Astrocyte (in vitro differentiated cells and primary cell): Measurements from ENCODE around the gene C16orf95. TPM values are rescaled to one million over a fixed set of nuclear protein-coding genes. Genes with fewer than 3 reads are reported as not detected.
"Not testable (repeated sequence)": the region's sequence is repeated elsewhere in the genome, so short reads cannot be mapped to it uniquely, and the experiment has no call there.

ENCODE experiments used
- DNase-seq: peaks from one replicate; pipeline ENCODE4 v3.0.0-alpha.2; 2010; ENCODE audit warnings: low read depth
- FAIRE-seq: peaks from 2 replicates; lab custom pipeline; 2011; peaks lifted over from hg19 to GRCh38; lab: Jason Lieb, UNC
- H2AFZ ChIP-seq: 2 replicates; pipeline ENCODE4 v1.6.0; 2012; ENCODE audit warnings: low read depth, low read length, inconsistent platforms
- H3K27ac ChIP-seq: 2 replicates; pipeline ENCODE4 v1.5.1; 2011; ENCODE audit warnings: low read depth, low read length, inconsistent platforms
- H3K27me3 ChIP-seq: 2 replicates; pipeline ENCODE4 v1.6.0; 2011; ENCODE audit warnings: low read length, inconsistent platforms; ENCODE audit not compliant: insufficient read depth
- H3K36me3 ChIP-seq: 2 replicates; pipeline ENCODE4 v1.5.1; 2011; ENCODE audit warnings: low read length, inconsistent platforms; ENCODE audit not compliant: insufficient read depth
- H3K4me1 ChIP-seq: 2 replicates; pipeline ENCODE4 v1.5.1; 2011; ENCODE audit warnings: low read length, inconsistent platforms; ENCODE audit not compliant: insufficient read depth
- H3K4me2 ChIP-seq: 2 replicates; pipeline ENCODE4 v1.6.0; 2012; ENCODE audit warnings: low read length, inconsistent platforms
- H3K4me3 ChIP-seq: 2 replicates; pipeline ENCODE4 v1.5.1; 2011; ENCODE audit warnings: low read depth, mild to moderate bottlenecking, low read length, inconsistent platforms; ENCODE audit not compliant: insufficient read depth
- H3K79me2 ChIP-seq: 2 replicates; pipeline ENCODE4 v1.6.0; 2012; ENCODE audit warnings: mild to moderate bottlenecking, low read length, inconsistent platforms; ENCODE audit not compliant: insufficient read depth
- H3K9ac ChIP-seq: 2 replicates; pipeline ENCODE4 v1.6.0; 2012; ENCODE audit warnings: mild to moderate bottlenecking, low read length, inconsistent platforms
- H3K9me3 ChIP-seq: 2 replicates; pipeline ENCODE4 v1.5.1; 2012; ENCODE audit warnings: low read depth, mild to moderate bottlenecking, low read length, inconsistent platforms; ENCODE audit not compliant: insufficient read depth
- H4K20me1 ChIP-seq: 2 replicates; pipeline ENCODE4 v1.6.0; 2012; ENCODE audit warnings: low read length, inconsistent platforms; ENCODE audit not compliant: insufficient read depth
- H3K27ac Mint-ChIP-seq: one replicate; pipeline ENCODE4 v1.8.0; 2021; ENCODE audit warnings: mild to moderate bottlenecking, mixed read lengths; ENCODE audit not compliant: unreplicated experiment
- H3K27me3 Mint-ChIP-seq: one replicate; pipeline ENCODE4 v1.8.0; 2021; ENCODE audit warnings: low read depth, mixed read lengths; ENCODE audit not compliant: unreplicated experiment
- H3K36me3 Mint-ChIP-seq: one replicate; pipeline ENCODE4 v1.8.0; 2021; ENCODE audit warnings: low read depth, mixed read lengths; ENCODE audit not compliant: unreplicated experiment
- H3K4me1 Mint-ChIP-seq: one replicate; pipeline ENCODE4 v1.8.0; 2021; ENCODE audit warnings: low read depth, mixed read lengths; ENCODE audit not compliant: unreplicated experiment
- H3K4me3 Mint-ChIP-seq: one replicate; pipeline ENCODE4 v1.8.0; 2021; ENCODE audit warnings: mild to moderate bottlenecking, moderate library complexity, mixed read lengths; ENCODE audit not compliant: unreplicated experiment
- H3K9me3 Mint-ChIP-seq: one replicate; pipeline ENCODE4 v1.8.0; 2021; ENCODE audit warnings: mild to moderate bottlenecking, mixed read lengths; ENCODE audit not compliant: unreplicated experiment
- EZH2 ChIP-seq: IDR thresholded peaks from 2 replicates; pipeline ENCODE4 v1.6.1; 2012; ENCODE audit warnings: mild to moderate bottlenecking, low read length, inconsistent platforms; ENCODE audit not compliant: insufficient read depth
- total RNA-seq: library from RNA; stranded (reverse); gene quantifications from 2 replicates; pipeline ENCODE4 v1.2.1, GENCODE V29; 2021
- TF ChIP-seq, protein P1 (sequence below): IDR thresholded peaks from 2 replicates; pipeline ENCODE4 v1.5.1; 2011; ENCODE audit warnings: low read depth, mild to moderate bottlenecking, inconsistent platforms, low read length, moderate library complexity; ENCODE audit not compliant: insufficient read depth

C16orf95 gene
- total RNA-seq, 1 donor from 2014 or later, result 3.3 TPM

- Histone ChIP-seq H3K27me3 (no peaks in the 10 kb centered on the region), H3K4me3 (no peak overlapping the region), H3K9ac (no peak overlapping the region), H3K36me3 (no peaks in the 10 kb centered on the region), H2AFZ (no peak overlapping the region), H3K79me2 (peaks cover 84% of the 10 kb centered on the region), H4K20me1 (peaks cover 87% of the 10 kb centered on the region), H3K27ac (no peak overlapping the region), H3K9me3 (no peaks in the 10 kb centered on the region), H3K4me1 (no peaks in the 10 kb centered on the region), H3K4me2 (no peak overlapping the region)
- no peaks in the 10 kb centered on the region for H3K27me3 Mint-ChIP-seq
- H3K9me3 Mint-ChIP-seq, result no peaks in the 10 kb centered on the region
- peaks cover 6% of the 10 kb centered on the region for H3K4me1 Mint-ChIP-seq
- peaks cover 6% of the 10 kb centered on the region for H3K36me3 Mint-ChIP-seq
- DNase-seq (no peak), FAIRE-seq (no peak)
- no peak overlapping the region for H3K27ac Mint-ChIP-seq
- TF ChIP-seq, protein P1, sequence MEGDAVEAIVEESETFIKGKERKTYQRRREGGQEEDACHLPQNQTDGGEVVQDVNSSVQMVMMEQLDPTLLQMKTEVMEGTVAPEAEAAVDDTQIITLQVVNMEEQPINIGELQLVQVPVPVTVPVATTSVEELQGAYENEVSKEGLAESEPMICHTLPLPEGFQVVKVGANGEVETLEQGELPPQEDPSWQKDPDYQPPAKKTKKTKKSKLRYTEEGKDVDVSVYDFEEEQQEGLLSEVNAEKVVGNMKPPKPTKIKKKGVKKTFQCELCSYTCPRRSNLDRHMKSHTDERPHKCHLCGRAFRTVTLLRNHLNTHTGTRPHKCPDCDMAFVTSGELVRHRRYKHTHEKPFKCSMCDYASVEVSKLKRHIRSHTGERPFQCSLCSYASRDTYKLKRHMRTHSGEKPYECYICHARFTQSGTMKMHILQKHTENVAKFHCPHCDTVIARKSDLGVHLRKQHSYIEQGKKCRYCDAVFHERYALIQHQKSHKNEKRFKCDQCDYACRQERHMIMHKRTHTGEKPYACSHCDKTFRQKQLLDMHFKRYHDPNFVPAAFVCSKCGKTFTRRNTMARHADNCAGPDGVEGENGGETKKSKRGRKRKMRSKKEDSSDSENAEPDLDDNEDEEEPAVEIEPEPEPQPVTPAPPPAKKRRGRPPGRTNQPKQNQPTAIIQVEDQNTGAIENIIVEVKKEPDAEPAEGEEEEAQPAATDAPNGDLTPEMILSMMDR, result no peak
- no peak for TF ChIP-seq EZH2
- H3K4me3 Mint-ChIP-seq, result no peak overlapping the region
These were observed 49.1 kb upstream of the C16orf95 start for GRCh38 chr16:87366288-87366687.

GRCh38 chr16:87365021-87365713, 48.0 kb upstream of the C16orf95 start:
- TF ChIP-seq, protein P1, result no peak
- TF ChIP-seq EZH2, result no peak
- no peak for FAIRE-seq
- no peak overlapping the region for H2AFZ ChIP-seq
- no peak overlapping the region for H3K4me2 ChIP-seq
- no peaks in the 10 kb centered on the region for H3K4me1 ChIP-seq
- H3K79me2 ChIP-seq, result peaks cover 83% of the 10 kb centered on the region
- Mint-ChIP-seq H3K4me1 (peaks cover 6% of the 10 kb centered on the region), H3K9me3 (no peaks in the 10 kb centered on the region), H3K27ac (no peak overlapping the region), H3K4me3 (no peak overlapping the region), H3K36me3 (peaks cover 11% of the 10 kb centered on the region), H3K27me3 (no peaks in the 10 kb centered on the region)
- H4K20me1 ChIP-seq, result peaks cover 84% of the 10 kb centered on the region
- no peaks in the 10 kb centered on the region for H3K27me3 ChIP-seq
- no peak overlapping the region for H3K9ac ChIP-seq
- peaks cover under 1% of the 10 kb centered on the region for H3K36me3 ChIP-seq
- H3K9me3 ChIP-seq, result no peaks in the 10 kb centered on the region
- no peak overlapping the region for H3K4me3 ChIP-seq
- H3K27ac ChIP-seq, result no peak overlapping the region
- no peak for DNase-seq

GRCh38 chr16:87363771-87364455, 46.7 kb upstream of the C16orf95 start:
- Histone ChIP-seq H3K9me3 (no peaks in the 10 kb centered on the region), H3K79me2 (peaks cover 71% of the 10 kb centered on the region), H3K27ac (no peak overlapping the region), H3K9ac (no peak overlapping the region), H3K4me1 (no peaks in the 10 kb centered on the region), H3K4me2 (no peak overlapping the region), H2AFZ (no peak overlapping the region), H3K36me3 (peaks cover 4% of the 10 kb centered on the region), H3K4me3 (no peak overlapping the region), H4K20me1 (peaks cover 80% of the 10 kb centered on the region), H3K27me3 (no peaks in the 10 kb centered on the region)
- Mint-ChIP-seq H3K27me3 (no peaks in the 10 kb centered on the region), H3K36me3 (peaks cover 19% of the 10 kb centered on the region), H3K9me3 (no peaks in the 10 kb centered on the region), H3K27ac (no peak overlapping the region), H3K4me3 (no peak overlapping the region), H3K4me1 (peaks cover 6% of the 10 kb centered on the region)
- no peak for DNase-seq
- no peak for FAIRE-seq
- TF ChIP-seq EZH2, result no peak
- TF ChIP-seq, protein P1, result no peak

GRCh38 chr16:87362828-87363559, 45.8 kb upstream of the C16orf95 start:
- H3K4me3 ChIP-seq, H3K4me1 ChIP-seq, H3K9me3 Mint-ChIP-seq, H3K27me3 ChIP-seq, H3K27ac Mint-ChIP-seq, H3K4me2 ChIP-seq, H2AFZ ChIP-seq, FAIRE-seq, H3K4me3 Mint-ChIP-seq, H3K9ac ChIP-seq, H3K4me1 Mint-ChIP-seq, H3K36me3 ChIP-seq, H3K27ac ChIP-seq, H3K27me3 Mint-ChIP-seq, DNase-seq, H3K9me3 ChIP-seq: not testable (repeated sequence)
- peaks cover 72% of the 10 kb centered on the region for H4K20me1 ChIP-seq
- peaks cover 21% of the 10 kb centered on the region for H3K36me3 Mint-ChIP-seq
- H3K79me2 ChIP-seq, result peaks cover 62% of the 10 kb centered on the region
